Stomach (tissue), 9 donors: ENCODE results near the gene SORCS1. TPM values are rescaled to one million over a fixed set of nuclear protein-coding genes. Genes with fewer than 3 reads are reported as not detected.

ENCODE experiments used
- DNase-seq, 2 donors: peaks; one replicate each; pipeline versions ENCODE4 v3.0.0 to v3.0.0-alpha.2; 2013 to 2019
- H3K27ac ChIP-seq, 5 donors: fragments of 200-600 bp in 4 of 5; sonication (generic) in 4 of 5; one replicate each; pipeline ENCODE4 v1.5.1; 2013 to 2019; ENCODE audit warnings: mild to moderate bottlenecking in 1 of 5, moderate library complexity in 1 of 5
- H3K27me3 ChIP-seq, 3 donors: fragments of 200-600 bp; sonication (generic); one replicate each; pipeline ENCODE4 v1.5.1; 2017 to 2019; ENCODE audit warnings: mixed run types in 1 of 3
- H3K36me3 ChIP-seq, 4 donors: fragments of 200-600 bp; sonication (generic); 1 replicate in 3 of 4; 2 replicates in 1 of 4; pipeline ENCODE4 v1.5.1; 2016 to 2019
- H3K4me1 ChIP-seq, 4 donors: fragments of 200-600 bp; sonication (generic); one replicate each; pipeline ENCODE4 v1.5.1; 2016 to 2019
- H3K4me3 ChIP-seq, 4 donors: fragments of 200-600 bp; sonication (generic) in 3 of 4; one replicate each; pipeline ENCODE4 v1.5.1; 2016 to 2019; ENCODE audit warnings: mild to moderate bottlenecking in 1 of 4
- H3K9me3 ChIP-seq, 4 donors: fragments of 200-600 bp; sonication (generic); one replicate each; pipeline ENCODE4 v1.5.1; 2016 to 2019
- CTCF ChIP-seq, 7 experiments: fragments of 450-650 bp in 4 of 7; fragments of 200-600 bp in 3 of 7; sonication (generic) in 3 of 7; IDR thresholded peaks; one replicate each; pipeline ENCODE4 v1.5.1; 2016 to 2019; ENCODE audit warnings: antibody characterized with exemption in 7 of 7, control low read depth in 2 of 7, mild to moderate bottlenecking in 1 of 7
- EP300 ChIP-seq: sonication (generic); formaldehyde crosslinking; IDR thresholded peaks from one replicate; pipeline ENCODE4 v1.6.1; 2017; ENCODE audit warnings: antibody characterized with exemption
- POLR2A ChIP-seq, 4 donors: fragments of 450-650 bp; IDR thresholded peaks; one replicate each; pipeline ENCODE4 v1.6.1; 2016; ENCODE audit warnings: antibody characterized with exemption in 4 of 4, control low read depth in 2 of 4, mild to moderate bottlenecking in 1 of 4, moderate library complexity in 1 of 4
- POLR2AphosphoS5 ChIP-seq, 3 donors: sonication (generic); formaldehyde crosslinking; IDR thresholded peaks; one replicate each; pipeline ENCODE4 v1.6.1; 2016; ENCODE audit warnings: antibody characterized with exemption in 3 of 3
- WGBS, 5 donors: extraction: QIAGEN DNeasy Blood & Tissue Kit in 3 of 5; methylation state at CpG; one replicate each; pipeline versions ENCODE4 v1.1.5 to v1.1.7; 2013 to 2018; 5-methylcytosine and 5-hydroxymethylcytosine counted together
- intact Hi-C: fragments of 100-400 bp; cut with DNase I; formaldehyde crosslinking; loops from one replicate; pipeline ENCODE4 v1.15.1; 2023; ENCODE audit warnings: low total_unique reads
- polyA plus RNA-seq, 3 donors: library from polyadenylated mRNA; stranded (reverse); fragments of 200-250 nt; gene quantifications; one replicate each; pipeline ENCODE4 v1.2.3, GENCODE V29; 2013
- total RNA-seq, 5 donors: library from RNA; depleted of rRNA; stranded (reverse); fragments of >200 nt; gene quantifications; one replicate each; pipeline versions ENCODE4 v1.1.0 to v1.2.3, GENCODE V29; 2014 to 2016
- donor health status: healthy with polysubstance abuse.
- donor health status: Bipolar disorder and iron deficiency.
- donor health status: healthy.

SORCS1 gene
- total and polyA plus RNA-seq, 8 donors = 0.25 to 10.1 (median 0.69) TPM

GRCh38 chr10:107059068-107059804 lies 105.3 kb downstream of the SORCS1 start:
- H3K36me3 ChIP-seq = no peaks in the 10 kb centered on the region
- WGBS, 5 donors = 48 to 59% (median 56%) methylated on average over 4 of the region's 4 CpGs
- H3K4me3 ChIP-seq = no peak overlapping the region
- no peak overlapping the region for H3K27ac ChIP-seq
- H3K4me1 ChIP-seq = no peaks in the 10 kb centered on the region
- H3K27me3 ChIP-seq = no peaks in the 10 kb centered on the region
- TF ChIP-seq POLR2A (IDR thresholded peaks at IDR 0.05) (no peak), POLR2AphosphoS5 (IDR thresholded peaks at IDR 0.05) (no peak), EP300 (no peak), CTCF (IDR thresholded peaks at IDR 0.05) (no peak)
- no peak for DNase-seq
- intact Hi-C loops = no loop called here
- no peaks in the 10 kb centered on the region for H3K9me3 ChIP-seq

GRCh38 chr10:107058331-107058730 lies 106.2 kb downstream of the SORCS1 start:
- Histone ChIP-seq H3K4me1 (no peaks in the 10 kb centered on the region), H3K36me3 (no peaks in the 10 kb centered on the region), H3K9me3 (no peaks in the 10 kb centered on the region), H3K27me3 (no peaks in the 10 kb centered on the region), H3K27ac (no peak overlapping the region), H3K4me3 (no peak overlapping the region)
- 83 to 91% (median 86%) methylated on average over 2 of the region's 2 CpGs for WGBS, 5 donors
- intact Hi-C loops = no loop called here
- TF ChIP-seq POLR2A (IDR thresholded peaks at IDR 0.05) = no peak
- no peak for TF ChIP-seq POLR2AphosphoS5 (IDR thresholded peaks at IDR 0.05)
- no peak for TF ChIP-seq EP300
- no peak for TF ChIP-seq CTCF (IDR thresholded peaks at IDR 0.05)
- DNase-seq = no peak

GRCh38 chr10:107056182-107056581 lies 108.3 kb downstream of the SORCS1 start:
- intact Hi-C loops = no loop called here
- Histone ChIP-seq H3K27ac (no peak overlapping the region), H3K4me1 (no peaks in the 10 kb centered on the region), H3K9me3 (no peaks in the 10 kb centered on the region), H3K27me3 (no peaks in the 10 kb centered on the region), H3K4me3 (no peak overlapping the region), H3K36me3 (no peaks in the 10 kb centered on the region)
- WGBS, 5 donors = 52 to 67% (median 54%) methylated on average over 2 of the region's 2 CpGs
- no peak for DNase-seq
- TF ChIP-seq POLR2AphosphoS5 (IDR thresholded peaks at IDR 0.05) = no peak
- no peak for TF ChIP-seq POLR2A (IDR thresholded peaks at IDR 0.05)
- no peak for TF ChIP-seq EP300
- TF ChIP-seq CTCF (IDR thresholded peaks at IDR 0.05) = no peak

GRCh38 chr10:107054469-107055156 lies 109.9 kb downstream of the SORCS1 start:
- H3K27ac ChIP-seq = no peak overlapping the region
- H3K4me1 ChIP-seq = no peaks in the 10 kb centered on the region
- intact Hi-C loops = no loop called here
- TF ChIP-seq EP300 = no peak
- no peak for TF ChIP-seq POLR2AphosphoS5 (IDR thresholded peaks at IDR 0.05)
- TF ChIP-seq POLR2A (IDR thresholded peaks at IDR 0.05) = no peak
- no peak for TF ChIP-seq CTCF (IDR thresholded peaks at IDR 0.05)
- H3K27me3 ChIP-seq = no peaks in the 10 kb centered on the region
- WGBS, 5 donors = 36 to 53% (median 46%) methylated on average over 3 of the region's 3 CpGs
- no peaks in the 10 kb centered on the region for H3K9me3 ChIP-seq
- no peaks in the 10 kb centered on the region for H3K36me3 ChIP-seq
- H3K4me3 ChIP-seq = no peak overlapping the region
- no peak for DNase-seq
